GM18505 (cell line): ENCODE measurements around the gene GORASP2.

Experiments
- ATAC-seq: cut with Tn5 transposase; IDR thresholded peaks from one replicate; pipeline ENCODE4 v1.9.1; 2021; ENCODE audit not compliant: unreplicated experiment
- POLR2A ChIP-seq: IDR thresholded peaks from 4 replicates; pipeline ENCODE4 v1.6.1; 2011; ENCODE audit warnings: borderline replicate concordance; ENCODE audit not compliant: insufficient read depth, insufficient read length; ENCODE audit errors: extremely low read depth

The GORASP2 gene

DNA sequence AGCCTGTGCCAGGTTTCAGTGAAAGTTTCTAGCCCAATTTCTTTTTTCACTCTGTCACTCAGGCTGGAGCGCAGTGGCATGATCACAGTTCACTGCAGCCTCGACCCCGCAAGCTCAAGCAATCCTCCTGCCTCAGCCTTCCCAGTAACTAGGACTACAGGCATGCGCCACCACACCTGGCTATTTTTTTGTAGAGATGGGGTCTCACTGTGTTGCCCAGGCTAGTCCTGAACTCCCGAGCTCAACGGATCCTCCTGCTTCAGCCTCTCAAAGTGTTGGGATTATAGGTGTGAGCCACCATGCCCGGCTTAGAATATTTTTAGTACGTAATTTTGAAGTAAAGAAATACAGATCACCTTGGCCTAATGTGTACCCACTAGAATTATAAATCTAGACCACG is 87.1 kb downstream of the GORASP2 start:
- TF ChIP-seq POLR2A: no peak
- ATAC-seq: no peak
